H9 (cell line): Measurements from ENCODE around the gene SLC2A4RG. TPM values are rescaled to one million over a fixed set of nuclear protein-coding genes. Genes with fewer than 3 reads are reported as not detected.
A peak's percentile ranks its signal among the peaks of the same experiment; 100 is the strongest.

Experiments used
- DNase-seq: peaks from one replicate; pipeline ENCODE4 v3.0.0-alpha.2; 2017
- H2AFZ ChIP-seq: one replicate; pipeline ENCODE4 v1.6.1; 2013; ENCODE audit warnings: mild to moderate bottlenecking, low read length, control low read depth, moderate library complexity
- H2AK5ac ChIP-seq: 2 replicates; pipeline ENCODE4 v1.6.1; 2013; ENCODE audit warnings: low read length, control low read depth, mixed read lengths; ENCODE audit not compliant: insufficient read length
- H2BK120ac ChIP-seq: one replicate; pipeline ENCODE4 v1.6.1; 2013; ENCODE audit warnings: low read depth, mild to moderate bottlenecking, low read length, control low read depth, inconsistent platforms; ENCODE audit not compliant: poor library complexity, severe bottlenecking
- H2BK12ac ChIP-seq: 2 replicates; pipeline ENCODE4 v1.6.1; 2013; ENCODE audit warnings: low read length, control low read depth, mixed read lengths, low read depth; ENCODE audit not compliant: insufficient read length
- H2BK15ac ChIP-seq: 2 replicates; pipeline ENCODE4 v1.6.1; 2013; ENCODE audit warnings: low read depth, low read length, control low read depth
- H2BK20ac ChIP-seq: one replicate; pipeline ENCODE4 v1.6.1; 2013; ENCODE audit warnings: low read depth, mild to moderate bottlenecking, low read length, control low read depth, inconsistent platforms; ENCODE audit not compliant: poor library complexity, severe bottlenecking
- H2BK5ac ChIP-seq: 2 replicates; pipeline ENCODE4 v1.6.1; 2013; ENCODE audit warnings: low read length, control low read depth, mixed read lengths; ENCODE audit not compliant: insufficient read length
- H3K14ac ChIP-seq: 2 replicates; pipeline ENCODE4 v1.6.1; 2013; ENCODE audit warnings: low read length, control low read depth; ENCODE audit not compliant: insufficient read depth
- H3K18ac ChIP-seq: 2 replicates; pipeline ENCODE4 v1.6.1; 2013; ENCODE audit warnings: low read depth, mild to moderate bottlenecking, mixed read lengths, low read length, control low read depth; ENCODE audit not compliant: insufficient read length
- H3K23ac ChIP-seq: 2 replicates; pipeline ENCODE4 v1.6.1; 2013; ENCODE audit warnings: low read length, control low read depth, mixed read lengths, low read depth; ENCODE audit not compliant: insufficient read length
- H3K23me2 ChIP-seq: 2 replicates; pipeline ENCODE4 v1.6.1; 2013; ENCODE audit warnings: low read depth, mild to moderate bottlenecking, mixed read lengths, low read length, control low read depth; ENCODE audit not compliant: insufficient read length, poor library complexity, severe bottlenecking
- H3K27ac ChIP-seq: 2 replicates; pipeline ENCODE4 v1.5.1; 2013; ENCODE audit warnings: low read length, control low read depth, mixed read lengths, low read depth; ENCODE audit not compliant: insufficient read length
- H3K27me3 ChIP-seq: 2 replicates; pipeline ENCODE4 v1.6.1; 2013; ENCODE audit warnings: low read length, control low read depth, inconsistent platforms; ENCODE audit not compliant: insufficient read depth
- H3K4ac ChIP-seq: 2 replicates; pipeline ENCODE4 v1.6.1; 2013; ENCODE audit warnings: low read depth, mild to moderate bottlenecking, control low read depth, inconsistent platforms, low read length, moderate library complexity
- H3K4me1 ChIP-seq: 2 replicates; pipeline ENCODE4 v1.6.1; 2013; ENCODE audit warnings: low read length, control low read depth, inconsistent platforms; ENCODE audit not compliant: insufficient read depth
- H3K4me2 ChIP-seq: 2 replicates; pipeline ENCODE4 v1.6.1; 2013; ENCODE audit warnings: low read length, control low read depth, mixed read lengths; ENCODE audit not compliant: insufficient read length, insufficient read depth
- H3K56ac ChIP-seq: 2 replicates; pipeline ENCODE4 v1.6.1; 2013; ENCODE audit warnings: low read depth, mild to moderate bottlenecking, mixed read lengths, low read length, control low read depth; ENCODE audit not compliant: insufficient read length
- H3K79me1 ChIP-seq: 2 replicates; pipeline ENCODE4 v1.6.1; 2013; ENCODE audit warnings: low read depth, mild to moderate bottlenecking, moderate library complexity, low read length, control low read depth, inconsistent platforms; ENCODE audit not compliant: insufficient read depth, poor library complexity, severe bottlenecking
- H3K79me2 ChIP-seq: 2 replicates; pipeline ENCODE4 v1.6.1; 2013; ENCODE audit warnings: low read length, control low read depth, inconsistent platforms; ENCODE audit not compliant: insufficient read depth
- H3K9ac ChIP-seq: 2 replicates; pipeline ENCODE4 v1.6.1; 2013; ENCODE audit warnings: low read length, control low read depth, mixed read lengths; ENCODE audit not compliant: insufficient read length; ENCODE audit errors: extremely low read depth
- H3K9me3 ChIP-seq: one replicate; pipeline ENCODE4 v1.6.1; 2013; ENCODE audit warnings: low read depth, low read length, inconsistent platforms; ENCODE audit not compliant: control insufficient read depth
- H3T11ph ChIP-seq: one replicate; pipeline ENCODE4 v1.6.1; 2013; ENCODE audit warnings: mild to moderate bottlenecking, low read length, control low read depth, inconsistent platforms
- H4K20me1 ChIP-seq: one replicate; pipeline ENCODE4 v1.6.1; 2013; ENCODE audit not compliant: control insufficient read depth, insufficient read length, insufficient read depth
- H4K5ac ChIP-seq: 2 replicates; pipeline ENCODE4 v1.6.1; 2013; ENCODE audit warnings: low read depth, mild to moderate bottlenecking, mixed read lengths, low read length, control low read depth; ENCODE audit not compliant: insufficient read length
- H4K8ac ChIP-seq: replicated peaks from 2 replicates; pipeline ENCODE4 v1.6.1; 2013; ENCODE audit warnings: low read length, control low read depth, mixed read lengths, low read depth; ENCODE audit not compliant: insufficient read length
- H4K91ac ChIP-seq: 2 replicates; pipeline ENCODE4 v1.6.1; 2013; ENCODE audit warnings: low read depth, mild to moderate bottlenecking, moderate library complexity, mixed read lengths, low read length, control low read depth; ENCODE audit not compliant: insufficient read length
- H3K27ac Mint-ChIP-seq, 3 experiments: 2 replicates in 2 of 3; 3 replicates in 1 of 3; pipeline ENCODE4 v1.8.0; 2020 to 2021; ENCODE audit warnings: mixed read lengths in 3 of 3, mild to moderate bottlenecking in 1 of 3, moderate library complexity in 1 of 3
- H3K27me3 Mint-ChIP-seq: 2 replicates; pipeline ENCODE4 v1.8.0; 2021; ENCODE audit warnings: low read depth, mild to moderate bottlenecking, moderate library complexity, mixed read lengths
- H3K36me3 Mint-ChIP-seq, 3 experiments: 2 replicates in 2 of 3; 3 replicates in 1 of 3; pipeline ENCODE4 v1.8.0; 2020 to 2021; ENCODE audit warnings: low read depth in 3 of 3, mixed read lengths in 3 of 3; ENCODE audit not compliant: insufficient read depth in 1 of 3
- H3K4me1 Mint-ChIP-seq, 2 experiments: 2 replicates each; pipeline ENCODE4 v1.8.0; 2020; ENCODE audit warnings: mixed read lengths in 2 of 2
- H3K4me3 Mint-ChIP-seq, 2 experiments: 2 replicates in 1 of 2; 3 replicates in 1 of 2; pipeline ENCODE4 v1.8.0; 2020 to 2021; ENCODE audit warnings: mild to moderate bottlenecking in 2 of 2, mixed read lengths in 2 of 2, moderate library complexity in 1 of 2
- H3K9me3 Mint-ChIP-seq, 2 experiments: 2 replicates in 1 of 2; 3 replicates in 1 of 2; pipeline ENCODE4 v1.8.0; 2020; ENCODE audit warnings: mild to moderate bottlenecking in 2 of 2, mixed read lengths in 2 of 2, moderate library complexity in 1 of 2
- CTCF ChIP-seq: fragments of 200-600 bp; sonication (generic); conservative IDR thresholded peaks from 3 replicates; pipeline ENCODE4 v1.8.0; 2021; ENCODE audit warnings: antibody characterized with exemption, mild to moderate bottlenecking
- WGBS: extraction: QIAGEN DNeasy Blood & Tissue Kit; methylation state at CpG from one replicate; pipeline ENCODE4 v1.1.7; 2013; ENCODE audit warnings: missing lambda C conversion rate, low lambda C conversion rate, mixed read lengths; ENCODE audit not compliant: insufficient read length; ENCODE audit errors: extremely low coverage; 5-methylcytosine and 5-hydroxymethylcytosine counted together
- total RNA-seq: library from RNA; stranded (reverse); gene quantifications from 2 replicates; pipeline ENCODE4 v1.2.1, GENCODE V29; 2021

SLC2A4RG gene
- total RNA-seq, 1 experiment from 2014 or later: 43.9 TPM

- H3K27ac Mint-ChIP-seq: peak overlapping the region in 2 of 3 experiments; percentile 25 to 49; a peak in 2 of 7 replicates
- Histone ChIP-seq H3K27me3 (no peaks in the 10 kb centered on the region), H3T11ph (no peak overlapping the region), H2BK20ac (no peak overlapping the region), H3K9me3 (no peaks in the 10 kb centered on the region), H3K4ac (no peak overlapping the region), H3K79me1 (no peaks in the 10 kb centered on the region), H2BK5ac (no peak overlapping the region), H4K5ac (no peak overlapping the region), H2AFZ (no peak overlapping the region), H2BK15ac (no peak overlapping the region), H4K20me1 (no peaks in the 10 kb centered on the region), H3K4me2 (no peak overlapping the region), H3K27ac (no peak overlapping the region), H3K79me2 (no peaks in the 10 kb centered on the region), H4K91ac (no peak overlapping the region), H2AK5ac (no peak overlapping the region), H3K23ac (no peak overlapping the region), H3K56ac (no peak overlapping the region), H4K8ac (no peak overlapping the region), H2BK120ac (no peak overlapping the region), H3K4me1 (no peaks in the 10 kb centered on the region), H3K14ac (no peak overlapping the region), H3K9ac (no peak overlapping the region), H3K23me2 (no peaks in the 10 kb centered on the region), H3K18ac (no peak overlapping the region), H2BK12ac (no peak overlapping the region)
- H3K4me1 Mint-ChIP-seq: no peaks in the 10 kb centered on the region
- no peak overlapping the region for H3K4me3 Mint-ChIP-seq
- H3K36me3 Mint-ChIP-seq: peaks cover 11 to 31% (median 14%) of the 10 kb centered on the region in 3 experiments; a peak in 6 of 7 replicates
- no CpG with 5 or more reads among the region's 18 CpGs for WGBS
- no peak for TF ChIP-seq CTCF
- no peak for DNase-seq
- H3K27me3 Mint-ChIP-seq: no peaks in the 10 kb centered on the region; the same call in 1 of the 2 replicates
- no peaks in the 10 kb centered on the region for H3K9me3 Mint-ChIP-seq
Observed at GRCh38 chr20:63733579-63734081, 5.9 kb upstream of the SLC2A4RG start.
